Measurements from ENCODE around the gene NCOA7.

Gene NCOA7

DNA sequence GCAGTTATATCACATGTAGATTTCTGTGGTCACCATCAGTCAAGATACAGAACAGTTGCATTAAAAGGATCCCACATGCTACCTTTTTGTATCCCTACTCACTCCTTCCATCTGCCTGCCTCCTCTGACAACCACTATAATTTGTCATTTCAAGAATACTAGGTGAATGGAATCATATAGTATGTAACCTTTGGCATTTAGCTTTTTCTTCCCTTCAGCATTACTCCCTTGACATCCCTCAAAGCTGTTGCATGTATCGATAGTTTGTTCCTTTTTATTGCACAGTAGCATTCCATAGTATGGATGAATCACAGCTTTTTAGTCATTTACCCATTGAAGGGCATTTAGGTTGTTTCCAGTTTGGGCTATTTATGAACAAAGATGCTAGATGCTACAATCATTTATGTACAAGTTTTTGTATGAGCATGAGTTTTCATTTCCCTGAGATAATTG lies 26.1 kb downstream of the NCOA7 start:
- no peak for DNase-seq

DNA sequence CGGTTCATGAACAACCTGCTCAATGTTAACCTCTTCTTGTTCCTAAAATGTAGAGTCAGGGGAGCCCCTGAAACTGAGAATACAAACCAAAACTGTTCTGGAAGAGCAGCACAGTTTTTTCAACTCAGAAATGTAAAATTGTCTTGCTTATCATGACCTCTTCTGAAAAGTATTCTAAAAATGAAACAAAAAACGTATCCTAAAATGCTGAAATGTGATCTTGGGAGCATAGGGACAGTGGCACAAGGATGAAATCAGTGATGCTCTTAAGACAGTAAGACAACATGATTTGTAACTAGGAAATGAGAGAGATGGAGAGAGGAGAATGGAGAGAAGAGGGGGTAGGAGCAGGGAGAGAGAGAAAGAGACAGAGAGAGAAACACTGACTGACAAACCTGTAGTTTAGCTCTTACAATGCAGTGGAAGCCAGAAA lies 27.5 kb downstream of the NCOA7 start:
- DNase-seq, result no peak

DNA sequence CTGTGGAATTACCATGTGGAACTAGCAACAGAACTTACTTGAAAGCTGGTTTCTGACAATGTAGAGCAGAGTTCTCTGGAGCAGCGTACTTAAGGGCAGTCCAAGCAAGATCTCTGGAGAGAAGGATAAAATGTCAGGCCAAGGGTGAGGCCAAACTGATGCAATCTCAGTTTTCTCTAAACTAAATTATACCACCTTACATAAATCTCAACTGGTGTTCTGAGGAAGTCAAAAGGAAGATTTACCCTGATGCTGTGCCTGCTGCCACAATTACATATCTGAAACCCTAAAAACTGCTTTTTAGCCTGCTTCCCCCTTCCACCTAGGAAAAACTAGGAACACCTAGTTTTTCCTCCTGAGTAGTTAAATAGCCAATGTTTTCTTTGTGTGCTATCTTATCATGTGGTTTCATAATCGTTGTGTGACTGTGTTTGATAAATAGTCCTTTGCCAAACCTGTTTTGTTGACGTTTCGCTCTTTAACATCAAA lies 28.1 kb downstream of the NCOA7 start:
- DNase-seq, result no peak

DNA sequence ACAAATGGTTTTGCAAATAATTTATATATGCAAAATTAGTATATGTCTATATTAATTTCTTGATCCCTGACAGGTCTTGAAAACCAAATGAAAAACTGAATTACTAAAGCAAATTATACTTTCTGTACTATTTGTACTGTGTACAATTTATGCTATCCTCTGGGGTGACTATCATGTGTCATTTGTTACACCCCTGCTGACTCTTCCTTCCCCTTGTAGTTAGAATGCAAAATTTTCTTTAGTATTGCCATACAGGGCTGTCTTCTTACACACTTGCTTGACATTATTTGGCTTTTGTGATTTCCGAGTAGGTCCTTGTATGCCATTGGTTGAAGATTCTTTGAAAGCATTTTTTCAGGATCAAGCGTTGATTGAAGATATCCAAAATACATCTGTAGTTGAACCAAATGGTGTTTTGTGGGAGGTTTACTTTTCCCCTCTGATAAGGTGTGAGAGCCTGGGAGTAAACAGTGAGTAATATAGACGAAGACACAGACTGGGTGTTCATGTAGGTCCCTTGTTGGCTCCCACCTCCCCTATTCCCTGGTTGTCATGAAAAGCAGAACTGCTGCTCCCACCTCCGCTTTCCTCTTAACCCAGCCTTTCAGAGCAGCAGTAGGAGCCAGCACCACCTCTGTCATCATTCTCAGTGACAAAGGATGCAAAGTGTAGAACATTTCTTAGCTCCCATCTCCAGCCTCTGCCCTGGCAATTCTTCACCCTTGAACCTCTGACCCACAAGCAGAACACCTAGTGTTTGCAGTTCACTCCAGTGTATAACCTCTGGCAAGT lies 29.0 kb downstream of the NCOA7 start:
- no peak for DNase-seq

DNA sequence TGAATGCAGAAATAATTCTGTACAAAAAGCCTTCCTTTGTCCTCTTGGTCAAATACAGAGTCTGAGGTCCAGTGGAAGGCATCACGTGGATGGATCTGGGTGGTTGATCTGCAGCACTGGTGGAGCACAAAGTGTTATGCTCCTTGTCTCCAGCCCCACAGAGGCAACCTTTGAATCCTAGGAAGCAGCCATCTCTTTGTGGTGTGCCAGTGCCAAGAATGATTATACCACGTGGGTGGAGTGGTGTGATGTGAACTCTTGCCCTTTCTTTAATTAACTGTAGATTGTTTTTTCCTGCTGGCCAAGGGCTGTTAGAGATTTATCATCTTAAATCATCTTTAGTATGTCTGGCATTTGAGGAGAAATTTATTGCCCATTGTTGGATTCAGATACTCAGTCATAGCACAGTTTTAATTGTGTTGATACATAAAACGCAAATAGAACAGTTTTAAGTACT lies 31.1 kb downstream of the NCOA7 start:
- no peak for DNase-seq

DNA sequence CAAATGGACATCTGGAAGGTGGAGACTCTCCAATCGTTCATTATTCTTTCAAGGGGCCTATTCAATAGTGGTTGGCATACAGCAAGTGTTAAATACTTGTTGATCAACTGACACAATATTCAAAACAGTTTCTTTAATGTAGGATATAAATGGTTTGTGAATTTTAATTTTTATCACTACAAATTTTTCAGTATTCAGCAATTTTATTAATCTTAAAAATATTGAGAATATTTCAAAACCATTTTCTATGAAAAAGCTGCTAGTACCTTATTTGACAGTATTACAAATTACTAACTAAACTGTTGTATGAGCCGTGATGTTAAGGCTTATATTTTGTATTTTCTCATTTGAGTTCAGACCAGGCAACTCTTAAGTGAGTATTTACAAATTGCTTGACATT lies 32.4 kb downstream of the NCOA7 start:
- no peak for DNase-seq

DNA sequence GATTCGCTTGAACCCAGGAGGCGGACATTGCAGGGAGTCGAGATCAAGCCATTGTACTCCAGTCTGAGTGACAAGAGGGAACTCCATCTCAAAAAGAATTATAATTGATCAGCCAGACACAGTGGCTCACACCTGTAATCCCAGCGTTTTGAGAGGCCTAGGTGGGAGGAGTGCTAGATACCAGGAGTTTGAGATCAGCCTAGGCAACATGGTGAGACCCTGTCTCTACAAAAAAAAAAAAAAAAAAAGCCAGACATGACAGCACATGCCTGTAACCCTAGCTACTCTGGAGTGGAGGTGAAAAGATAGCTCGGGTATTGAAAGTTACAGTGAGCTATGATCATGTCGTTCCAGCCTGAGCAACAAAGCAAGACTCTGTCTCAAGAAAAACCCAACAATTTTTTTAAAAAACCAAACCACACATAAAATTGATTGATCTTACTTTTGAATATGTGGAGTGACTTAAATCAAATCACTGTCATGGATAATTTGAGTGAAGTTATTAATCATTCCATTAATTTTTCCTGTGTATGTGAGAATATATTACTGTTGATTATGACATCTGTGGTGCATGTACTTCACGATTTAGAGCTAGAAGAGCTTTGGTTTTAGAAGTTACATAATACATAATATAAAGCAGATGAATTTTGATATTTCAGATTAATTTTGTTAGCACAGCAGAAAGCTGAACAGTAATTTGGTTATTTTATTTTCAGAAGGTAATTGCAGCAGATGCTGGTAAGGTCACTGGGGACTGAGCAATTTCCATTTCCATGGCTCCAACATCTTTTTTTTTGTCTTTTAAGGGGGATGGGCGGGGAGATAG lies 34.4 kb downstream of the NCOA7 start:
- no peak for DNase-seq

DNA sequence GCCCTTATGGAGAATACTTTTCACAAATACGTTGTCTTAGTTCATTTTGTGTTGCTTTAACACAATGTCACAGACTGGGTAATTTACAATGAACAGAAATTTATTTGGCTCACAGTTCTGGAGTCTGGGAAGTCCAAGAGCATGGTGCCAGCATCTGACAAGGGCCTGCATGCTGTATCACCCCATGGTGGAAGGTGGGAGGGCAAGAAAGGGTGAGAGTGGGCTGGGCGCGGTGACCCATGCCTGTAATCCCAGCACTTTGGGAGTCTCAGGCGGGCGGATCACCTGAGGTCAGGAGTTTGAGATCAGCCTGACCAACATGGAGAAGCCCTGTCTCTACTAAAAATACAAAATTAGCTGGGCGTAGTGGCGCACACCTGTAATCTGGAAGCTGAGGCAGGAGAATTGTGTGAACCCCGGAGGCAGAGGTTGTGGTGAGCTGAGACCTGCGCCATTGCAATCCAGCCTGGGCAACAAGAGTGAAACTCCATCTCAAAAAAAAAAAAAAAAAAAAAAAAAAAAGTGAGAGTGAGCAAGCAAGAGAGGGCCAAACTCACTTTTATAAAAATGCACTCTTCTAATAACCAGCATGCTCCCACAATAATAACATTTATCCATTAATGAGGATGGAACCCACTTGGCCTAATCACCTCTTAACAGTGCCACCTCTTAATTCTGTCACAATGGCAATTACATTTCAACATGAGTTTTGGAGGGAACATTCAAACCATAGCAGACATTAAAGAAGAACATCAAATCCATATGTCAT lies 36.1 kb downstream of the NCOA7 start:
- no peak for DNase-seq

DNA sequence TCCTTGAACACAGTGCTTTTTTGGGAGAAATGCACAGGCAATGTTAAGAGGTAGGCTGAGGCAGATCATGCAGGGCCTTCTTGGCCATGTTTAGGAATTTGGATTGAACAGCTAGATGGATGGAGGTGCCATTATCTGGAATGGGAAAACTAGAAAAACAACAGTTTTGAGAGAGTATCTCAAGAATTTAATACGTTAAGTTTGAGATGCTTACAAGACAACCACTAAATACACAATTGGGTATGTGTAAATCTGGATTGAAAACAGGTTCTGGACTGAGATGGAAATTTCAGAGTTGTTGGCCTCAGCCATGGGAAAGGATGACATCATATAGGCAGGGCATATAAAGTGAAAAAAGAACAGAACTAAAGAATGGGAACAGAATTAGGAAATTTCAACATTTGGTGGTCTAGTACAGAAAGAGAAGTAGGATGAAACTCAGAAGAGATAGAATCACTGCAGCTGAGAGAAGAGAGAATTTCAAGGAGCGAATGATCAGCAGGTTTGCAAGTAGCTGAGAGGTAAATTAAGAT lies 37.1 kb downstream of the NCOA7 start:
- no peak for DNase-seq

DNA sequence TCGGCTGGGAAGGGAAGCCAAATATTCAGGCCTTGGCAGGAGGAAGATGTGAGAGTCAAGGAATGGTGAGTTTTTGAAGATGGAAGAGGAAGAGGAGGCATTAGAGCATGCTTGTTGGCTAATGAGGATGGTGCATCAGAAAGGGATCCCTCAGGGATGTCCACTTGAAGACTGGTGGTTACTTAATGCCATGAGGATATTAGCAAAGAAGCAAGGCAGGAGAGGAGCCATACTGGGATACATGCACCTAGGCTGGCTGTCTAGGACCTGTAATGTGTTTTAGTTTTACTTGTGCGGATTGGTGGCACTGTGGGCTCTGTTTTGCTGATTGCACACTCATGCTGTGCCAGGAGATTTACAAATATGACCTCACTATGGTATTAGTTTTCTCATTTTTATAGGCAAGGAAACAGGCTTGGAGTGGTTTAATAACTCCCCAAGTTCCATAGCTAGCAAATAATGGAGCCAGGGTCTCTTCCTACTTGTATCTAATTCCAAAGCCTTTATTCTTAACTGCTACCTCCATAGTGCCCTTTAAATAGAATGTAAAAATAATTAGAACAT lies 37.8 kb downstream of the NCOA7 start:
- DNase-seq, result no peak

DNA sequence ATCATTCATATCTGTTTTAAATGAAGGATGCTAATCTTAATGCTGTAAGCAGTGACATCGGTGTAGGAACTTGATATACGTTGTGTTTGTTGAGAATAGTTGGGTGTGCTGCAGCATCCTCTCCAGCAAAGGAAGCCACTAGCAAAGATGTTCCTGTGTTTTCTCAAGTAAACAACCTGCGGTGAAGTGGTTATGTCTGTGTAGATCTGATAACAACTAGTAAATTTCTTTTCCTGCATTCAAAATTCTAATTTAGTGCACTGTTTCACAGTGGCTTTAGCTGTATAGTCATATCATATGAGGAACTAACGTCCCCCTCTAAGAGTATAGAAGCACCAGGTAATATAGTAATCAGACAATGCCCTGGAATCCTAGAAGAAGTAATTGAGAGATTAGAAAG lies 38.7 kb downstream of the NCOA7 start:
- DNase-seq, result no peak

DNA sequence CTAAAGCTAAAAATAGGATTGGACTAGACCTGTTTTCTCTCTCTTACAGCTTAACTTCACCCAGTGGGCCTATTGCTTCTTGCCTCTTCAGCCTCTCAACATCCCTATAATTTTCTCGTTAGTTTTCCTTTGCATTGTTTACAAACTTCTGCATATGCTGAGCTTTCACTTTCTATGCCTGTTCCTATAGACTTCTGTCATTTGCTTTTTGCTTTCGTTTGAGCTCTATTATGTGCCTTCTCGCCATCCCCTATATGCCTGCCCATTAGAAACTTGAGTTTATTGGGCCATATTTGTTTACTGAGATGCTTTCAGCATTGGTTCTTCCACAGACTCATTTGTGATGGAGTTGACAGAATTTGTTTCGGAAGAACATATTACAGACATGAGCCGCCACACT lies 40.9 kb downstream of the NCOA7 start:
- DNase-seq, result no peak

DNA sequence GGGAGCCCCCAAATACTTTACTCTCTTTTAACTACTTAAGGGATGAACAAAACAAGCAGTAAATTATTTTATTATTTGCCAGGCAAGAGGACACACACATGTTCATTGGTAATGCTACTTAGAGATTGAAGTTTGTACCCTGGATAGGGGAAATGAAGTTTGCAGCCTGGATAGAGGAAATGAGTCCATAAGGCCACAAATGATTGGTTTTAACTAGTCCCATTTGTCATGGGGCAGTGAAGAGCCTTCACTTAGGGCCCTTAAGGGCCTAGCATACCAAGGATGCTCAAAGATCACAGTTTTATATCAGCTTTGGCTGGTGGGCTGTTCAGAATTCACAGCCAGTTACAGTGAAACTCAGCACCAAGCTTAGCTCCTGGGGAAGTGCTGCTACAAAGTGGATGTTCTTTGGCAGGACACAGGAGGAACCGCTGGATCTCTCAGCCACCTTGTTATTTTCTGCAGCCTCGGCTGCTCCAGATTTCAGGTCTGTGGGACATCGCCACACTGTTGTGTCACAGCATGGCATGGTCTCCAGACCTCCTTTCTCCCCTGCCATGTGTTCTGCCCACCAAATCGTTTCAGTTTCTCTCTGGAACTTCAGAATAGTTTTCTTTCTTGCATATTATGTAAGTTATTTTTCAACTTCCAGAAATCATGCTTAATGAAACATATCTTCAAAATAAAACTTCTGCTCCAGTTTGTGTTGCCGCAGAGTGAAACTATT lies 41.8 kb downstream of the NCOA7 start:
- DNase-seq, result no peak

DNA sequence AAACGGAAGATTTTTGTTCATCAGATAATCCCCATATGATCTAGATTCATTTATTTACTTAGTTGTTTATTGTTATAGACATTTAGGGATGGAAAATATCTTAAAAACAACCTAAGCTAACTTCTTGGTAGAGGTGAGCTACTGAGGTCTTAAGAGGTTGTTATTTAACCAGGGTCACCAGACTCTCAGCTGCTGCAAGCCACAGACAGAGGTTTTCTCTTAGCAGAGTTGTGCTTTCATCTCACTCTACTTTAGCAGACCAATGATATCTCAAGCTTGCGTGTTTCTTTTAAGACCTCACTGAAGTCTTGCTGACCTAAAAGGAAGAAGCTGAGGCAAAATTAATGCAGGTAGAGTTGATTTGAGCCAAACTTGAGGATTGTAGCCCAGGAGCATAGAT lies 43.6 kb downstream of the NCOA7 start:
- DNase-seq, result no peak

DNA sequence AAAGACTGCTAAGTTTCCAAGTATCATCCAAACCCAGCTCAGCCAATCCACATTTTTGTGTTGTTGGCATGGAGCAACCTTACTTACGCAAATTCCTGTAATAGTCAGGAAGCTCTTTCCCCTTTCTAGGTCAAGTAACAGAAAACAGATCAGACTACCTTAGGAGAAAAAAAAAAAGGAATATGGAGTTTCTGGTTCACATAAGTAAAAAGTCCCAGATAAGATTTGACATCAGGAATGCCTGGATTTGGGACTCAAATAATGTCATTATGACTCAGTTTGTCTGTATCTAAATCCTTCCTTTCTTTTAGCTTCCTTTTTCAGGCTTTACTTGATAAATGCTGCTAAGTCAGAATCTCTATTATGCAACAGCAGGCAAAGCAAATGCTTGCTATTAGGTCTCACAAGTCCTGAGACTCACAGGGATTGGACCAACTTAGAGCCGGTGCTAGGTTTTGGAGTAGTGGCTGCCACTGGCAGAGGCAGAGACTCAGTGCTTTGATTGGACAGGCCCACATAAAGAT lies 44.5 kb downstream of the NCOA7 start:
- DNase-seq, result no peak

DNA sequence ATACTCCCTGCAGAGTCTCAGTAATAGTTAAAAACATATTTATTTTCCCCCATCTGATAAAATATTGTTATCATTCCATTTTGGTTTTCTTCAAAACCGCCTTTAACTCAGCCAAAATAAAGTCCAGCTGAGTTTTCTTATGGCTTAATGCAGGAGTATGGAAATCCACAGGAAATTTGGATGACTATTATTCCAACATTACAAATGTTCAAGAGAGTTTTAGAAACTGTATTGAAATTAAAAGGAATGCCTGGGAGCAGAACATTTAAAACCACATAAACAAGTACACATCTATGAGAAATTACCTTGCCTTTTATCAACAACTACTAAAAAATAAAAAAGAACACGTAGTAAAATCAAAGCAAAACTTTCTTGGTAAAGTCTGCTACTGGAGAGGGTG lies 45.7 kb downstream of the NCOA7 start:
- DNase-seq, result no peak

DNA sequence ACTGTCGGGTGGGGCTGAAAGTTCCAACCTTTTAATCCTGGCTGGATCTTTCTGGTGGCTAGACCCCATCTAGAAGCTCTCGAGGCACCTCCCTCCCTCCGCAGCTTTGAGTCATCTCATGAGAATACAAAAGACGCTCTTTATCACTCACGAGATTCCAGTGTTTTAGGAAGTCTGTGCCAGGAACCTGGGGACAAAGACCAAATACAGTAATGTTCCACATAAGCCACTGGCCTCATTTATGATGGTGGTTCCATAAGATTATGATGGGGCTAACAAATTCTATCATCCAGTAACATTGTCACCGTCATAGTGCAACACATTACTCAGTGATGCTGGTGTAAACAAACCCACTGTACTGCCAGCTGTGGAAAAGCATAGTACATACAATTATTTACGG lies 48.7 kb downstream of the NCOA7 start:
- no peak for DNase-seq

DNA sequence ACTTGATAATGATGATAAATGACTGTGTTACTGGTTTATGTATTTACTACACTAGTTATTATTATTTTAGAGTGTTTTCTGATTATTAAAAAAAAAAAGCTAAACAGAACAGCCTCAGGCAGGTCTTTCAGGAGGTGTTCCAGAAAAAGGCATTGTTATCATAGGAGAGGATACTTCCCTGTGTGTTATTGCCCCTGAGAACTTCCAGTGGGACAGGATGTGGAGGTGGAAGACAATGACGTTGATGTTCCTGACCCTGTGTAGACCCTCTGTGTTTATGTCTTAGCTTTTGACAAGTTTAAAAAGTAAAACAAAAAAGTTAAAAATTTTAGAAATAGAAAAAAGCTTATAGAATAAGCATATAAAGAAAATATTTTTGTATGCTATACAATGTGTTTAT lies 49.1 kb downstream of the NCOA7 start:
- DNase-seq, result no peak

DNA sequence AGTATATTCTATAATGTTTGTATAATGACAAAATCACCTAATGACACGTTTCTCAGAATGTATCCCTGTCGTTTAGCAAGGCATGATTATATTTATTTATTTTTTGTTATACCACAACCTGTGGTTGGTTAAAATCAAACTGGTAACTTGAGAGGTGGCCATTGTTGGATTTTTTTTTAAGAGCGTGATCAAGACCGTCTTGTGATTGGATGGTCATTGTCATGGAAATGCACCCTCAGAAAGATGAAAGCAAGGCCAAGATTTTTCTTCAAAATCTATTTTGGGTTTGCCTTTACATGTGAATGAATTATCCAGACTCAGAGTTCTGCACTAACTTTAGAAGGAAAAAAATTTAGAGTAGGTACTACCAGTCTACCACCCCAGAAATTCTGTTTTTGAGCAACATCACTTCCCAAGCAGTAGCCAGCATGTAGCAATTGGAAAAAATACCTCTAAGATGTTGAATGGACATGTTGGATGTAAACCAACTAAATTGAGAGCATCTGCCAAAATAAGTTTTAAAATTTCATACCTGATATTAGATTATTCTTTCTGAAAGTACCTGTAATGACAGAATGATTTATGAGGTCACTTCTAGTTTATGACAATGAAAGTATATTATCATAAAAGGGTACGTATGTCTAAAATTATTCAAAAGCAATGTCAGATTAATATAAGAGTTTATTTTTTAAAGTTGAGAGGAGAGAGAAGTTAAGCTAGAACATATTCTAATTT lies 50.8 kb downstream of the NCOA7 start:
- DNase-seq, result no peak

DNA sequence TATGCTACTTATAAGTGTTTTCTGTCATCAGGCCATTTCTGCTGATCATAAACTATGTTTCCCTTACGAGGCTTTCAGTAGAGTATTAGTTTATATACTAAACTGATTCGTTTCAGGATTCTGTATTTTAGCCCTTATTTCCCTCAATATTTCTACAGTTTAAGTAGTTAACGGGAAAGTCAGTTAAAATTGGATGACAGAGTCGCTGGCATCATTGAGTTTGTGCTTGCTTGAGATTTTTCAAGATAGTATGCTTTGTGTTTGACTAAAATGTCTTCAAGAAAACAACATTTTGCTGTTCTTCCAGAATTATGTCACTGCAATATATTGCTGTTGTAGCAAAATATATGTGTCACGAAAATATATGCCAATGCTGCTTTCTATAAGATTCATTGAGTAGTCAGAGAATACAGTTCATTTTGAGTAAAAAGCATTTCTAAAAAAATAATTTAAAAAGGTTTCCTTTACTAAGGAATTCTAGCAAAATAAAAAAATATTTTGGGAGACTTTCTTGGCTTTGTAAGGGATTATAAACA lies 51.4 kb downstream of the NCOA7 start:
- DNase-seq, result no peak

DNA sequence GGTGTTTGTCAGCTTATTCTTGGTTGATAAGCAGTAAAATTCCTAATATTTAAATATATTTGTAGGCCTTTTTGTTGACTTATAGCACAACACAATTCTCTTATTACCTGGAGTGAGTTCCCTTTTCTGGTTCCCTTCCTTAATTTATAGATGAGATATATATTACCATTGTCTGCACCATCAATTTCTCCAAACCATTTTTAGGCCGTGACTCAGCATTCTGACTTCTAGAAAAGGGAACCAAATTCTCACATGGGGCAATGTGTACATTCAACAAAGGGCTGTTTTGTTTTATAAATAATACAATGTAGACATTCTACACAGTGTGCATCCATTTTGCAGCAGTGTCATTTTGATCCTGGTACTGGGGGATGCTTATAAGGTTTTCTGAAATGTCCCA lies 52.8 kb downstream of the NCOA7 start:
- DNase-seq, result no peak
